Duodenal mucosa (tissue), 2 donors: ENCODE measurements around the gene PCSK6.

Experiments used
- H3K27ac ChIP-seq: one replicate; pipeline ENCODE4 v1.7.0; 2013; ENCODE audit warnings: low read depth, low read length
- H3K27me3 ChIP-seq, 2 donors: one replicate each; pipeline ENCODE4 v1.7.0; 2013; ENCODE audit warnings: low read length in 2 of 2, control low read depth in 1 of 2; ENCODE audit not compliant: insufficient read depth in 2 of 2, control insufficient read depth in 1 of 2
- H3K36me3 ChIP-seq, 2 donors: one replicate each; pipeline ENCODE4 v1.7.0; 2013; ENCODE audit warnings: low read length in 2 of 2, control low read depth in 1 of 2; ENCODE audit not compliant: insufficient read depth in 2 of 2, control insufficient read depth in 1 of 2
- H3K4me1 ChIP-seq, 2 donors: one replicate each; pipeline ENCODE4 v1.7.0; 2013; ENCODE audit warnings: low read length in 2 of 2, control low read depth in 1 of 2; ENCODE audit not compliant: insufficient read depth in 2 of 2, control insufficient read depth in 1 of 2
- H3K4me3 ChIP-seq, 2 donors: one replicate each; pipeline ENCODE4 v1.7.0; 2013; ENCODE audit warnings: low read length in 2 of 2, low read depth in 1 of 2
- H3K9ac ChIP-seq, 2 donors: one replicate each; pipeline ENCODE4 v1.7.0; 2013; ENCODE audit warnings: low read length in 2 of 2, low read depth in 1 of 2
- H3K9me3 ChIP-seq, 2 donors: one replicate each; pipeline ENCODE4 v1.7.0; 2013; ENCODE audit warnings: low read length in 2 of 2, control low read depth in 1 of 2; ENCODE audit not compliant: control insufficient read depth in 1 of 2

The PCSK6 gene

GRCh38 chr15:101446518-101447167 is 42.9 kb downstream of the PCSK6 start:
- Histone ChIP-seq H3K9me3 (no peaks in the 10 kb centered on the region), H3K27me3 (no peaks in the 10 kb centered on the region), H3K9ac (no peak overlapping the region), H3K4me1 (peaks cover 7 to 17% of the 10 kb centered on the region in 2 donors), H3K36me3 (no peaks in the 10 kb centered on the region), H3K27ac (no peak overlapping the region), H3K4me3 (no peak overlapping the region)

- no peak overlapping the region for H3K4me3 ChIP-seq
- no peaks in the 10 kb centered on the region for H3K27me3 ChIP-seq
- no peak overlapping the region for H3K9ac ChIP-seq
- H3K4me1 ChIP-seq = peaks cover 4 to 14% of the 10 kb centered on the region in 2 donors
- H3K9me3 ChIP-seq = no peaks in the 10 kb centered on the region
- no peak overlapping the region for H3K27ac ChIP-seq
- H3K36me3 ChIP-seq = no peaks in the 10 kb centered on the region
Measured at GRCh38 chr15:101445562-101446517, 43.7 kb downstream of the PCSK6 start.

GRCh38 chr15:101444807-101445508 is 44.5 kb downstream of the PCSK6 start:
- no peaks in the 10 kb centered on the region for H3K27me3 ChIP-seq
- H3K4me1 ChIP-seq = peaks cover 7 to 15% of the 10 kb centered on the region in 2 donors
- no peak overlapping the region for H3K27ac ChIP-seq
- no peak overlapping the region for H3K9ac ChIP-seq
- H3K36me3 ChIP-seq = no peaks in the 10 kb centered on the region
- no peaks in the 10 kb centered on the region for H3K9me3 ChIP-seq
- H3K4me3 ChIP-seq = no peak overlapping the region

- no peak overlapping the region for H3K9ac ChIP-seq
- H3K36me3 ChIP-seq = no peaks in the 10 kb centered on the region
- H3K9me3 ChIP-seq = no peaks in the 10 kb centered on the region
- no peak overlapping the region for H3K27ac ChIP-seq
- peaks cover 17 to 24% of the 10 kb centered on the region in 2 donors for H3K4me1 ChIP-seq
- H3K27me3 ChIP-seq = no peaks in the 10 kb centered on the region
- H3K4me3 ChIP-seq = no peak overlapping the region
Measured at GRCh38 chr15:101444015-101444414, 45.5 kb downstream of the PCSK6 start.

GRCh38 chr15:101442272-101442671 is 47.2 kb downstream of the PCSK6 start:
- H3K4me3 ChIP-seq = no peak overlapping the region
- H3K27me3 ChIP-seq = no peaks in the 10 kb centered on the region
- H3K4me1 ChIP-seq = peaks cover 21 to 32% of the 10 kb centered on the region in 2 donors
- no peaks in the 10 kb centered on the region for H3K36me3 ChIP-seq
- H3K9me3 ChIP-seq = no peaks in the 10 kb centered on the region
- H3K27ac ChIP-seq = no peak overlapping the region
- no peak overlapping the region for H3K9ac ChIP-seq

- peaks cover 21 to 30% of the 10 kb centered on the region in 2 donors for H3K4me1 ChIP-seq
- H3K36me3 ChIP-seq = no peaks in the 10 kb centered on the region
- H3K27ac ChIP-seq = no peak overlapping the region
- H3K27me3 ChIP-seq = no peaks in the 10 kb centered on the region
- no peak overlapping the region for H3K9ac ChIP-seq
- no peaks in the 10 kb centered on the region for H3K9me3 ChIP-seq
- no peak overlapping the region for H3K4me3 ChIP-seq
Measured at GRCh38 chr15:101441696-101442095, 47.8 kb downstream of the PCSK6 start.

GRCh38 chr15:101440846-101441590 is 48.5 kb downstream of the PCSK6 start:
- peaks cover 21 to 28% of the 10 kb centered on the region in 2 donors for H3K4me1 ChIP-seq
- H3K9me3 ChIP-seq = no peaks in the 10 kb centered on the region
- no peaks in the 10 kb centered on the region for H3K36me3 ChIP-seq
- no peaks in the 10 kb centered on the region for H3K27me3 ChIP-seq
- H3K9ac ChIP-seq = no peak overlapping the region
- H3K27ac ChIP-seq = no peak overlapping the region
- no peak overlapping the region for H3K4me3 ChIP-seq

- Histone ChIP-seq H3K4me3 (peak overlapping the region; percentile 5 to 41), H3K4me1 (peaks cover 18 to 28% of the 10 kb centered on the region in 2 donors), H3K9ac (peak overlapping the region in 1 of 2 donors; percentile 13)
Measured at GRCh38 chr15:101439920-101440319, 49.6 kb downstream of the PCSK6 start.

GRCh38 chr15:101439285-101439919 is 50.1 kb downstream of the PCSK6 start:
- Histone ChIP-seq H3K27ac (no peak overlapping the region), H3K36me3 (no peaks in the 10 kb centered on the region), H3K4me3 (peak overlapping the region; percentile 5 to 32), H3K27me3 (no peaks in the 10 kb centered on the region), H3K9me3 (no peaks in the 10 kb centered on the region), H3K4me1 (peaks cover 18 to 28% of the 10 kb centered on the region in 2 donors), H3K9ac (no peak overlapping the region)

More at GRCh38 chr15:101439920-101440319, 49.6 kb downstream of the PCSK6 start:
- Histone ChIP-seq H3K27me3 (no peaks in the 10 kb centered on the region), H3K9me3 (no peaks in the 10 kb centered on the region), H3K36me3 (no peaks in the 10 kb centered on the region), H3K27ac (no peak overlapping the region)
